GM21723 (cell line): ENCODE data around the gene UACA.
"Not testable (repeated sequence)": the region's sequence is repeated elsewhere in the genome, so short reads cannot be mapped to it uniquely, and the experiment has no call there.

Experiments
- ATAC-seq: cut with Tn5 transposase; IDR thresholded peaks from one replicate; pipeline ENCODE4 v1.9.1; 2021; ENCODE audit warnings: mild to moderate bottlenecking, moderate library complexity; ENCODE audit not compliant: unreplicated experiment

UACA gene

GRCh38 chr15:70672081-70672480 lies 91.3 kb downstream of the UACA start:
- ATAC-seq, result peak; percentile 53

GRCh38 chr15:70670680-70671079 lies 92.7 kb downstream of the UACA start:
- no peak for ATAC-seq

DNA sequence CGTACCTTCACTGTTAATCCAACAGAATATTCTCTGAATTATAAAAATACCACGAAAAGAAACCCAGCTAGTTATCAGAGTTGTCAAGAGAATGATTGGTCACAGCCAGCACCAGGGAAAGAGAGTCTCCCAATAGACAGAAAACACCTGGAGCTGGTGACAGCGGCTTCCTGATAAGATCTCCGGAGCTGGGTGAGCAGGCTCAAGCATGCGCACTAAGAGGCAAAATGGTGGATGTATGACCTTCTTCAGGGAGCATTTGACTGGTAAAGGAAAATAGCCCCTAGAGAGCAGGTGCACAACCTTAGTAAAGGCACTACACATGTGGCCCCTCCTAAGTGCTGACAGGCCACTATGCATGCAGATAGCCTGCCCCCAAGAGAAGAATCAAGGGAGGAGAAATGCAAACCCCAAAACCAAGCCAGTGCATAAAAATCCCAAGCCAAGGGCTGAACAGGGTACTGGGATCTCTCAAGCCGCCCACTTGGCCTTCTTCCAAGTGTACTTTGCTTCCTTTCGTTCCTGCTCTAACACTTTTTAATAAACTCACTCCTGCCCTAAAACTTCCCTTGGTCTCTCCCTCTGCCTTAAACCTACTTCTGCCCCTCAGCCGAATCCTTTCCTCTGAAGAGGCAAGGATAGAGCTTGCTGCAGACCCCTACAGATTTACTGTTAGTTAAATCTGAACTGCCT lies 93.2 kb downstream of the UACA start:
- no peak for ATAC-seq

DNA sequence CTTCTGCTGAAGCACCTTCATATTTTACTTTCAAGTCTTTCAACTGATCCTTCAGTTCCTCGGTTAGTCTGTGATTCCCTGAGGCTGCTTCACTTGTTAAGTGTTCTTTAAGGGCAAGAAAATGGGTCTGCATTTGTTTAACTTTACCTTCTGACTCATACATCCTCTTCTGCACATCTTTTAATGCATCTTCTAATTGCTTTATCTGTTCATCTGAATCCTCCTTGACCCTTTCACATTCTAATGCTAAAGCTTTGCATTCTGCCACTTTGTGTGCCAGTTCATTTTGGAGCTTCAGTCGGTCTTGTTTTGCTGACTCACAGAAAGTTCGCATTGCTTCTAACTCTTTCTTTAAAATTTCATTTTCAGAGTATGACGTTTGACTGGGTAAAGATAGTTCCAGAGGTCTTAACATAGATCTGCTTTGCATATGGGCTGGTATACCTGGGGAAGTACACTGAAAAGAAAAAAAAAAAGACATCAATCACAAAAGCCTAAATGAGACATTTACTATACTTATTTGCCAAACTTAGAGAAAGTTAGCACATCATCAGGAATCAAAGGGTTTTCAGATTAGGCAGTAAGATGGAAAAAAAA lies 94.3 kb downstream of the UACA start:
- ATAC-seq, result peak; percentile 84

DNA sequence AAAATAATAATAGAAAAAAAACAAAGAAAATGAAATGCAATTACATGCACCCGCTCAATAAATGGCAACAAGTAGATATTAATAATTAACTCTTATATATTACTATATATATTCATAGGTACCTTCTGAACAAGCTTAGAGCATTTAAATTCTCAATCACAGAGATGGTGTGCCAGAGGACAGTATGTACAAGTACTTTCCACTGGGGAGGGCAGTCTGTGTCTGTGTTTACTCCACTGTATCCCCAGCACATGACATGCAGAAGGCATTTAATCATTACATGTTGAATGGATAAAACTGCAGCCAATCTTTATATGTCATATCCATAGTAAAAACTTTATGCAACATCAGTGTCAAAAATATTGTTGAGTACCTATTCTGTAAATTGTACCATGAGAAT lies 97.8 kb downstream of the UACA start:
- no peak for ATAC-seq

- ATAC-seq, result no peak
These were observed 98.9 kb downstream of the UACA start for GRCh38 chr15:70664494-70664893.

- ATAC-seq, result not testable (repeated sequence)
These were observed 100.3 kb downstream of the UACA start for GRCh38 chr15:70663069-70663468.

- no peak for ATAC-seq
These were observed 103.7 kb downstream of the UACA start for GRCh38 chr15:70659662-70660061.

- ATAC-seq, result no peak
These were observed 104.7 kb downstream of the UACA start for GRCh38 chr15:70658641-70659040.

DNA sequence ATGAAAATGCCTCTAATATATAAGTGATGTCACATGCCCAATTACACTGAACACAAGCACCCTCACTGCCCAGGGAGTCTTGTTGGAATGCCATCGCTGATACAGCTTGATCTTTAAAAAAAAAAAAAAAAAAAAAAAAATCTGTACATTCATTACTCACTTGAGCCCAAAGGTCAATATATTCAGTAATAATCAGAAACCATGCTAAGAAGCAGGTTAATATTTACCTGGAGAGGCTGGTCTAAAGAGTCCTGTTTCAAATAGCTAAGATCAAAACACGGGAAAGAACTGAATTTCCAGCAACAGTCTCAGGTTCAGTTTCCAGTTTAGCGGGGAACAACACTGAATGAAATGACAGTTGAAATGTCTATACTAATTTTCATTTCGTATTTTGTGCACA lies 109.9 kb downstream of the UACA start:
- no peak for ATAC-seq

- no peak for ATAC-seq
These were observed 111.0 kb downstream of the UACA start for GRCh38 chr15:70652341-70652740.

GRCh38 chr15:70651303-70651845 lies 112.0 kb downstream of the UACA start:
- no peak for ATAC-seq

DNA sequence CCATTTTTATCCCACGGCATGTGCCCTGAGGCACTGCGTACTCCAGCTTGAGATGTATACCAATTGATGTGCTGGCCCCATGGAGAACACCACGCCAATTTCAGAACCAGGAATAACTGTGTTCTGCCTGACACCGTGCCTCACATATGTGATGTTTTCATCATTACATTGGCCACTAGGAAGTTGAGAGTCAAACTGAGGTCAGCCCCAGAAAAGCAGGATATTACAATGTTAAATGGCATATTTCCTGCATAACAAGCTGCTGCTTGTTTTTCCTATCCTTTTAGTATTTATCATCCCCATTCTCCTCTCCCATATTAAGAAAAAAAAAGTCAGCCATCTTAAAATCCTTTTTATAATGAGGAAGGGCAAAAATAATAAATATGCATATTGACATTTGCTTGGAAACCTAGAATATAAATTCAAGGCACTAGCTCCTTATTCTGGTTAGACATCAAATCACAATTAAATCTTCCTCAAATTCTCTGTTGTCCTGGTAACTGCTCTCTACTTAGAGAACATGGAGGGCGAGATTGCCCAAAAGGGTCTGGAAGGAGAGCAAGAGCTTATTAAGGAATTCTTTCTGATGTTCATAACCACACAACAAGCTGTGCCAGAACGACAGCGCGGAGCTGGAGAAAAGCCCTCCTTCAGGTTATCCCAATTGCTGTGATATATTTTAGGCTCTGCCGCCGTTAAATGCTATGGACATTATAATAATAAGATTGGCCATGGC lies 112.6 kb downstream of the UACA start:
- no peak for ATAC-seq

DNA sequence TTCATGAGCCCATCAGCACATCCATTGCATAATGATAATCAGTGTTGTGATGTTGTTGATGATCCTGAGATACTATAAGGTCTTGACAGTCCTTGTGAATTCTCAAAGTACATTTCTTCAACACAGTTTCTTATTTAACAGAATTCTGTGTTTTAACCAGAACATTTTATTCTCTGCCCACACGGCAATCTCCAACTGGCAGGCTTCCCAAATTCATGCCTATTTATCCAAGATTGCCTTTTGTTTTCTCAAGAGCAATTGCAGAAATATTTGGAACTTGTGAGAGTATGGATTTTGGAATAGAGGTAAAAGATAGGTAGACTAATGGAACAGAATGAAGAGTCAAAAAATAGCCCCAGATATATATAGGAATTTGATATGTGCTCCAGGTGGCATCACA lies 116.0 kb downstream of the UACA start:
- no peak for ATAC-seq

DNA sequence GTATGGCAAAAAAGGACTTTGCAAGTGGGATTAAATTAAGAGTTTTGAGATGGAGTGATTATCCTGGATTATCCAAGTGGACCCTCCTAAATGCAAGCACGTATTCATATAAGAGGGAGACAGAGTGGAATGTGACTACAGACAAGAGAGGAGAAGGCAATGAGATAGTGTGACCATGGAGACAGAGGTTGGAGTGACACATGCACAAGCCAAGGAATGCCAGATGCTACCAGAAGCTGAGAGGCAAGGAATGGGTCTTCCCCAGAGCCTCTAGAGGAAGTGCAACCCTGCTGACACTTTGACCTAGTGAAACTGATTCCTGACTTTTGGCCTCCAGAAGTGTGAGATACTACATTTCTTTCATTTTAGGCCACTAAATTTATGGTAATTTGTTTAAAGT lies 117.2 kb downstream of the UACA start:
- no peak for ATAC-seq

DNA sequence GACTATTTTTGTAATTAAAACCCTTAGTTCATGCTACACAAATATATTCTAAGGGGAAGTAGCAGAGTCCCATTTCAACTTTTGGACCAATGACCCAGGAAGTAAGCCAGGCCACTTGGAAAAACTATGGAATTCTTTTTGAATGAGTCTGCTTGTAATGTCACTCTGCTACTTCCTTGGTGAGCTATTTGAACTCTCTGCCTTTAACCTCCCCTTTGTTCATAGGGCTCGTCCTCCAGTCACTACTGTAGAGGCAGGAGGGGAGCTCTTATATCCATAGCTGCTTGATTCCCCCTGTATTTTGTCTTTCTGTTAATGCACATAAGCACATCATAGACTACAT lies 119.6 kb downstream of the UACA start:
- ATAC-seq, result no peak

- ATAC-seq, result no peak
These were observed 120.1 kb downstream of the UACA start for GRCh38 chr15:70643106-70643782.

GRCh38 chr15:70636540-70637165 lies 126.7 kb downstream of the UACA start:
- no peak for ATAC-seq

- no peak for ATAC-seq
These were observed 127.5 kb downstream of the UACA start for GRCh38 chr15:70635895-70636294.

DNA sequence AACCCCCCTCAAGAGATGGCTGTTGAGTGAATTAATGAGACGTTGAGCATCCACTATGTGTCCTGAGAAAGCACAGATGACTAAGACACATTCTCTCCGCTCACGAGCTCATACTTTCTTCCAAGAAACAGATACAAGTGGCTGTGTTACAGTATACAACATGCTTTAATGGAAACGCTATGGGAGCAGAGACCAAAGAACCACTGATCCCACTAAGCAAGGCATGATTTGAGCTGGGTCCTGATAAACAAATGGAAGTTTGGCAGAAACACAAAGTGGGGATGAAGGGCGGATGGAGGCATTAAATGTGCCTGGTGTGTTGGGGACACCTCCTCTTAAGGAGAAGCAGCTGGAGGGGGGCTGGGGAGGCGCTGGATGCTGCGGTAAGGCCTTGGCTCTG lies 129.4 kb downstream of the UACA start:
- no peak for ATAC-seq
